ENCODE results near the gene COL4A3. TPM values are rescaled to one million over a fixed set of nuclear protein-coding genes. Genes with fewer than 3 reads are reported as not detected.
A peak's percentile ranks its signal among the peaks of the same experiment; 100 is the strongest.

Gene COL4A3
- total RNA-seq, 1 donor = not detected

DNA sequence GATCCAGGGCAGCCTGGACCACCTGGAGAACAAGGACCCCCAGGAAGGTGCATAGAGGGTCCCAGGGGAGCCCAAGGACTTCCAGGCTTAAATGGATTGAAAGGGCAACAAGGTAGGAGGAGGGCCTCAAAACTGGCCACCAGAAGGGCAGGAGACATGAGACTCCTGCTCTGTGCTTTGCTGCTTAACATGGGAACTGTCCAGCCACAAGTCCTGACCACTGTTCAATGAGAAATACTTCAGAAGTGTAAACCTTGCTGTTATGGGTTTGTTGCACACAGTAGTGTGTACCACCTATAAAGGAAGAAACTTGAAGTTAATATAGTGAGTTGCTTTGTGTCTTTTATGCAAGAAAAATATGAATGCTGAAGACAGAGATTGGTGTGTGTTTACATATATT, 116.5 kb downstream of the COL4A3 start:
- Histone ChIP-seq H3K4me1 (ENCODE audit: insufficient read depth, low read length) (no peaks in the 10 kb centered on the region), H3K9me3 (ENCODE audit: low read depth, low read length) (no peaks in the 10 kb centered on the region), H3K36me3 (ENCODE audit: insufficient read depth, low read length) (no peaks in the 10 kb centered on the region), H3K27ac (ENCODE audit: low read depth, low read length) (no peak overlapping the region), H3K27me3 (ENCODE audit: insufficient read depth, low read length) (no peaks in the 10 kb centered on the region), H3K79me2 (ENCODE audit: insufficient read depth, low read length) (no peaks in the 10 kb centered on the region), H4K20me1 (ENCODE audit: insufficient read depth, low read length) (no peaks in the 10 kb centered on the region), H3K4me2 (ENCODE audit: insufficient read depth, low read length) (no peak overlapping the region), H2AFZ (ENCODE audit: low read length) (no peak overlapping the region), H3K4me3 (ENCODE audit: insufficient read depth, low read length) (no peak overlapping the region)
- TF ChIP-seq, protein P1, sequence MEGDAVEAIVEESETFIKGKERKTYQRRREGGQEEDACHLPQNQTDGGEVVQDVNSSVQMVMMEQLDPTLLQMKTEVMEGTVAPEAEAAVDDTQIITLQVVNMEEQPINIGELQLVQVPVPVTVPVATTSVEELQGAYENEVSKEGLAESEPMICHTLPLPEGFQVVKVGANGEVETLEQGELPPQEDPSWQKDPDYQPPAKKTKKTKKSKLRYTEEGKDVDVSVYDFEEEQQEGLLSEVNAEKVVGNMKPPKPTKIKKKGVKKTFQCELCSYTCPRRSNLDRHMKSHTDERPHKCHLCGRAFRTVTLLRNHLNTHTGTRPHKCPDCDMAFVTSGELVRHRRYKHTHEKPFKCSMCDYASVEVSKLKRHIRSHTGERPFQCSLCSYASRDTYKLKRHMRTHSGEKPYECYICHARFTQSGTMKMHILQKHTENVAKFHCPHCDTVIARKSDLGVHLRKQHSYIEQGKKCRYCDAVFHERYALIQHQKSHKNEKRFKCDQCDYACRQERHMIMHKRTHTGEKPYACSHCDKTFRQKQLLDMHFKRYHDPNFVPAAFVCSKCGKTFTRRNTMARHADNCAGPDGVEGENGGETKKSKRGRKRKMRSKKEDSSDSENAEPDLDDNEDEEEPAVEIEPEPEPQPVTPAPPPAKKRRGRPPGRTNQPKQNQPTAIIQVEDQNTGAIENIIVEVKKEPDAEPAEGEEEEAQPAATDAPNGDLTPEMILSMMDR (IDR thresholded peaks at IDR 0.05; ENCODE audit: extremely low read depth, low read depth, low read length) = no peak
- no peak for DNase-seq (ENCODE audit: insufficient read length, low spot score, missing footprints)

DNA sequence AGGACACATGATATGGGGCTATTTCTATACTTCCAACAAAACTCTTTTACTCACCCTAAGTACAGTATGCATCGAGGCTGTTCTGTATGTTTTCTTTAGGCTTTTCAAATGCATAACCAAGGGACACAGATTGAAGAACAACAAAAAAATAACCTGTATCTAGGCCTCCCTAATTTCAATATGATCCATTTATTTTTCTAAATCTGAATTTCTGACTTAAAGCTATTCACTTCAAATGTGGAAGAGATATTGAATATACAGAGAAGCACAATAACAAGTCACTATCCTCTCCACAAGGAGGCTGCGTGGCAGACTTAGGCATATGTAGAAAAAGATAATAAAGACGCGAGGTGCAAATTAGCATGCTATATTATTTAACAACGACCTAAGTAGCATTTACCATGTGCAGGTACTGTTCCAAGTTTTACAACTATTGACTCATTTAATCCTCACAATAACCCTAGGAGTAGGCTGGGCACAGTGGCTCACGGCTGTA, 121.4 kb downstream of the COL4A3 start:
- Histone ChIP-seq H3K4me2 (ENCODE audit: insufficient read depth, low read length) (no peak overlapping the region), H2AFZ (ENCODE audit: low read length) (no peak overlapping the region), H3K27ac (ENCODE audit: low read depth, low read length) (no peak overlapping the region), H3K9me3 (ENCODE audit: low read depth, low read length) (no peaks in the 10 kb centered on the region), H3K27me3 (ENCODE audit: insufficient read depth, low read length) (no peaks in the 10 kb centered on the region), H3K36me3 (ENCODE audit: insufficient read depth, low read length) (no peaks in the 10 kb centered on the region), H3K79me2 (ENCODE audit: insufficient read depth, low read length) (no peaks in the 10 kb centered on the region), H3K4me3 (ENCODE audit: insufficient read depth, low read length) (no peak overlapping the region), H4K20me1 (ENCODE audit: insufficient read depth, low read length) (no peaks in the 10 kb centered on the region), H3K4me1 (ENCODE audit: insufficient read depth, low read length) (no peaks in the 10 kb centered on the region)
- peak; percentile 57 for DNase-seq (ENCODE audit: insufficient read length, low spot score, missing footprints)
- TF ChIP-seq, protein P1 (IDR thresholded peaks at IDR 0.05; ENCODE audit: extremely low read depth, low read depth, low read length) = no peak

DNA sequence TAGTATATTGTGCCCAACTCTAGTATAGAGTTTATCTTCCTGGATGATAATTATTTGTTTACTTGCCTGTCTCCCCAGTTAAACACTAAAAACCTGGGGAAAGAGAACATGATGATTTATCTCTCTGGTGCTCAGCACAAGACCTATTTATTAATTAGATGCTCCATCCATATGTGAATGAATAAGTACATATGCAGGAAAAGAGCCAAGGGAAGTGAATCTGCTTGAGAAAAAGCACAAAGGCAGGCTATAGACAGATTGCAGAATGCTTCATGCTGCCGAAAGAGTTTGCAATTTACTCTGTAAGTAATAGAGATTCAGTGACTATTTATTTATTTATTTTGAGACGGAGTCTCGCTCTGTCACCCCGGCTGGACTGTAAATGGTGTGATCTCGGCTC, 123.3 kb downstream of the COL4A3 start:
- Histone ChIP-seq H4K20me1 (ENCODE audit: insufficient read depth, low read length) (no peaks in the 10 kb centered on the region), H3K27me3 (ENCODE audit: insufficient read depth, low read length) (no peaks in the 10 kb centered on the region), H3K27ac (ENCODE audit: low read depth, low read length) (no peak overlapping the region), H3K4me1 (ENCODE audit: insufficient read depth, low read length) (no peaks in the 10 kb centered on the region), H3K36me3 (ENCODE audit: insufficient read depth, low read length) (no peaks in the 10 kb centered on the region), H3K4me3 (ENCODE audit: insufficient read depth, low read length) (no peak overlapping the region), H3K4me2 (ENCODE audit: insufficient read depth, low read length) (no peak overlapping the region), H3K79me2 (ENCODE audit: insufficient read depth, low read length) (no peaks in the 10 kb centered on the region), H2AFZ (ENCODE audit: low read length) (no peak overlapping the region), H3K9me3 (ENCODE audit: low read depth, low read length) (no peaks in the 10 kb centered on the region)
- TF ChIP-seq, protein P1 (IDR thresholded peaks at IDR 0.05; ENCODE audit: extremely low read depth, low read depth, low read length) = no peak
- DNase-seq (ENCODE audit: insufficient read length, low spot score, missing footprints) = no peak

DNA sequence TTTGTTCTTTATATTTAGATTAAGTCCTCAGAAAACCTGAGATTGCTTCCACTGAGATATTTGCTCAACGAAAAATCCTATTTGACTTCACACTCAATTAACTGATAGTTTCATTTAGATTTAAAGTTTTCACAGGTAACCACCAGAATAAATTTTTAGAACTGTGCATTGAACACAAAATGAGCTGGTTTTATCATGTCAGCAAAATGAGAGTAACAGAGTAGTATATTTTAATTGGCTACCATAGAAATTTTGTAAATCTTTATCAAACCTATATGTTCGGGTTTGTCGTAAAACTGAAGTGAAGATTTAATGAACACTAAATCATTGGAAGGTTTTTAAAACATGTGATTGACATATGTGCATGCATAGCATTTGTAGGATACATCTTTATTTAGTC, 127.9 kb downstream of the COL4A3 start:
- no peak for DNase-seq (ENCODE audit: insufficient read length, low spot score, missing footprints)
- Histone ChIP-seq H4K20me1 (ENCODE audit: insufficient read depth, low read length) (no peaks in the 10 kb centered on the region), H3K9me3 (ENCODE audit: low read depth, low read length) (no peaks in the 10 kb centered on the region), H3K4me2 (ENCODE audit: insufficient read depth, low read length) (no peak overlapping the region), H3K27me3 (ENCODE audit: insufficient read depth, low read length) (no peaks in the 10 kb centered on the region), H3K4me1 (ENCODE audit: insufficient read depth, low read length) (no peaks in the 10 kb centered on the region), H3K36me3 (ENCODE audit: insufficient read depth, low read length) (no peaks in the 10 kb centered on the region), H3K79me2 (ENCODE audit: insufficient read depth, low read length) (no peaks in the 10 kb centered on the region), H2AFZ (ENCODE audit: low read length) (no peak overlapping the region), H3K27ac (ENCODE audit: low read depth, low read length) (no peak overlapping the region), H3K4me3 (ENCODE audit: insufficient read depth, low read length) (no peak overlapping the region)
- TF ChIP-seq, protein P1 (IDR thresholded peaks at IDR 0.05; ENCODE audit: extremely low read depth, low read depth, low read length) = no peak

All from osteoblast (primary cell).